Neuronal stem cell (in vitro differentiated cells): ENCODE measurements around the gene EGLN2.
"Not testable (repeated sequence)": the region's sequence is repeated elsewhere in the genome, so short reads cannot be mapped to it uniquely, and the experiment has no call there.

Source experiments
- DNase-seq: peaks from one replicate; pipeline ENCODE4 v3.0.0-alpha.2; 2013; ENCODE audit warnings: low spot score
- H2AFZ ChIP-seq: one replicate; pipeline ENCODE4 v1.6.1; 2013; ENCODE audit warnings: mild to moderate bottlenecking, low read length, inconsistent platforms
- H2AK5ac ChIP-seq: 2 replicates; pipeline ENCODE4 v1.6.1; 2013; ENCODE audit warnings: low read depth, mild to moderate bottlenecking, inconsistent platforms, low read length, moderate library complexity, mixed read lengths
- H2BK120ac ChIP-seq: 2 replicates; pipeline ENCODE4 v1.6.1; 2013; ENCODE audit warnings: low read depth, mild to moderate bottlenecking, inconsistent platforms, low read length, moderate library complexity, mixed read lengths
- H2BK12ac ChIP-seq: one replicate; pipeline ENCODE4 v1.6.1; 2013; ENCODE audit warnings: low read length, inconsistent platforms
- H2BK15ac ChIP-seq: 2 replicates; pipeline ENCODE4 v1.6.1; 2013; ENCODE audit warnings: mild to moderate bottlenecking, low read length, inconsistent platforms, mixed read lengths
- H2BK5ac ChIP-seq: one replicate; pipeline ENCODE4 v1.6.1; 2013; ENCODE audit warnings: inconsistent platforms, mild to moderate bottlenecking, low read length, moderate library complexity
- H3K14ac ChIP-seq: one replicate; pipeline ENCODE4 v1.6.1; 2013; ENCODE audit warnings: low read length, inconsistent platforms
- H3K18ac ChIP-seq: 2 replicates; pipeline ENCODE4 v1.6.1; 2013; ENCODE audit warnings: low read length, inconsistent platforms
- H3K23ac ChIP-seq: 2 replicates; pipeline ENCODE4 v1.6.1; 2013; ENCODE audit warnings: low read depth, mild to moderate bottlenecking, mixed read lengths, low read length, inconsistent platforms; ENCODE audit not compliant: poor library complexity
- H3K27ac ChIP-seq: replicated peaks from 3 replicates; pipeline ENCODE4 v1.5.1; 2013; ENCODE audit warnings: low read length, inconsistent platforms
- H3K27me3 ChIP-seq, 3 experiments: 2 replicates each; pipeline ENCODE4 v1.6.1; 2013; ENCODE audit warnings: low read length in 3 of 3, mild to moderate bottlenecking in 2 of 3, inconsistent platforms in 1 of 3, low read depth in 1 of 3, mixed read lengths in 1 of 3, moderate library complexity in 1 of 3; ENCODE audit not compliant: control insufficient read depth in 3 of 3, insufficient read depth in 3 of 3
- H3K36me3 ChIP-seq, 2 donors: replicated peaks in 1 of 2; 2 replicates each; pipeline ENCODE4 v1.6.1; 2013; ENCODE audit warnings: low read length in 2 of 2; ENCODE audit not compliant: control insufficient read depth in 2 of 2, insufficient read depth in 2 of 2
- H3K4ac ChIP-seq: 2 replicates; pipeline ENCODE4 v1.6.1; 2013; ENCODE audit warnings: inconsistent platforms, mild to moderate bottlenecking, low read length, moderate library complexity
- H3K4me1 ChIP-seq, 2 donors: 1 replicate in 1 of 2; 2 replicates in 1 of 2; pipeline ENCODE4 v1.6.1; 2013; ENCODE audit warnings: low read length in 2 of 2, low read depth in 1 of 2; ENCODE audit not compliant: control insufficient read depth in 2 of 2, insufficient read depth in 1 of 2
- H3K4me2 ChIP-seq: one replicate; pipeline ENCODE4 v1.6.1; 2013; ENCODE audit warnings: mild to moderate bottlenecking, low read length, inconsistent platforms; ENCODE audit not compliant: insufficient read depth, poor library complexity, severe bottlenecking
- H3K4me3 ChIP-seq, 2 donors: 2 replicates each; pipeline ENCODE4 v1.5.1; 2013; ENCODE audit warnings: low read length in 2 of 2, mild to moderate bottlenecking in 2 of 2, inconsistent platforms in 1 of 2, moderate library complexity in 1 of 2
- H3K79me1 ChIP-seq: one replicate; pipeline ENCODE4 v1.6.1; 2013; ENCODE audit warnings: low read depth, mild to moderate bottlenecking, inconsistent platforms, low read length, moderate library complexity
- H3K9ac ChIP-seq: one replicate; pipeline ENCODE4 v1.6.1; 2013; ENCODE audit warnings: mild to moderate bottlenecking, low read depth, low read length, inconsistent platforms; ENCODE audit not compliant: poor library complexity
- H3K9me3 ChIP-seq, 2 donors: replicated peaks in 1 of 2; 2 replicates each; pipeline versions ENCODE3 to v1.6.1; 2013; ENCODE audit warnings: low read length in 2 of 2, mild to moderate bottlenecking in 2 of 2, inconsistent platforms in 1 of 2, low read depth in 1 of 2, mixed read lengths in 1 of 2, moderate library complexity in 1 of 2; ENCODE audit not compliant: control insufficient read depth in 2 of 2, insufficient read depth in 1 of 2
- H4K8ac ChIP-seq: one replicate; pipeline ENCODE4 v1.6.1; 2013; ENCODE audit warnings: low read depth, mild to moderate bottlenecking, inconsistent platforms, low read length, moderate library complexity
- H4K91ac ChIP-seq: one replicate; pipeline ENCODE4 v1.6.1; 2013; ENCODE audit warnings: low read length, low read depth, mild to moderate bottlenecking, inconsistent platforms; ENCODE audit not compliant: poor library complexity
- WGBS, 2 donors: extraction: QIAGEN DNeasy Blood & Tissue Kit; methylation state at CpG; one replicate each; pipeline ENCODE4 v1.1.7; 2013; ENCODE audit warnings: missing lambda C conversion rate in 2 of 2, mixed read lengths in 1 of 2; ENCODE audit not compliant: insufficient read length in 2 of 2, insufficient replicate concordance in 1 of 2; ENCODE audit errors: extremely low coverage in 2 of 2; 5-methylcytosine and 5-hydroxymethylcytosine counted together

Gene EGLN2

DNA sequence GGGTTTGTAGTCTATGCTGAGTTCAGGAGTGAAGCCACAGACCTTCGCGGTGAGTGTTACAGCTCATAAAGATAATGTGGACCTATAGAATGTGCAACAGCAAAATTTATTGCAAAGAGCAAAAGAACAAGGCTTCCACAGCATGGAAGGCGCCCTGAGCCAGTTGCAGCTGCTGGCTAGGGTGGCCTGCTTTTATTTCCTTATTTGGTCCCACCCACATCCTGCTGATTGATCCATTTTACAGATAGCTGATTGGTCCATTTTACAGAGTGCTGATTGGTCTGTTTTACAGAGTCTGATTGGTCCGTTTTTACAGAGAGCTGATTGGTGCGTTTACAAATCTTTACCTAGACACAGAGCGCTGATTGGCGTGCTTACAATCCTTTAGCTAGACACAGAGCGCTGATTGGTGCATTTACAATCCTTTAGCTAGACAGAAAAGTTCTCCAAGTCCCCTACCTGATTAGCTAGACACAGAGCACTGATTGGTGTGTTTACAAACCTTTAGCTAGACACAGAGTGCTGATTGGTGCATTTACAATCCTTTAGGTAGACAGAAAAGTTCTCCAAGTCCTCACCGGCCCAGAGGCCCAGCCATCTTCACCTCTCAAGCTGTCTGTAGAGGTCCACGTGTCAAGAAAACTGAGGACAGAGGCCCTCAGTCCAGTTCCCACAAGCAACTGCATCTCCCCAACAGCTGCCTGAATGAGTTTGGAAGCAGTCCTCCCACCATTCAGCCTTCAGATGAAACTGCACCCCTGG, 27.7 kb upstream of the EGLN2 start:
- H3K36me3 ChIP-seq = peaks cover 1 to 26% of the 10 kb centered on the region in 2 donors
- not testable (repeated sequence) for H2AFZ ChIP-seq, H3K9ac ChIP-seq, H3K18ac ChIP-seq, H4K8ac ChIP-seq, H3K4ac ChIP-seq, H3K23ac ChIP-seq, H3K79me1 ChIP-seq, H3K4me2 ChIP-seq, H2BK15ac ChIP-seq, H3K4me3 ChIP-seq, H4K91ac ChIP-seq, H2BK5ac ChIP-seq, H3K4me1 ChIP-seq, DNase-seq, H3K27me3 ChIP-seq, H3K27ac ChIP-seq, H2AK5ac ChIP-seq, H2BK120ac ChIP-seq, H3K9me3 ChIP-seq, H2BK12ac ChIP-seq, H3K14ac ChIP-seq
- no CpG with 5 or more reads among the region's 10 CpGs for WGBS, 2 donors

GRCh38 chr19:40774916-40775631, 23.9 kb upstream of the EGLN2 start, which contains the start of gene MIA:
TSS of gene MIA (plus strand) at chr19:40775521. CDS start at chr19:40775543, 22 bp downstream.
- H3K9me3 ChIP-seq = peaks cover 0 to 5% of the 10 kb centered on the region in 2 donors
- no peak within 1 kb of the TSS for H3K4me2 ChIP-seq
- H3K4me3 ChIP-seq = no peak within 1 kb of the TSS
- no peak within 1 kb of the TSS for H3K23ac ChIP-seq
- H3K14ac ChIP-seq = no peak within 1 kb of the TSS
- no peak within 1 kb of the TSS for H2BK5ac ChIP-seq
- H3K4me1 ChIP-seq = peaks cover 0 to 6% of the 10 kb centered on the region in 2 donors
- no peak within 1 kb of the TSS for H2BK15ac ChIP-seq
- no peak within 1 kb of the TSS for H2BK12ac ChIP-seq
- H3K27me3 ChIP-seq = no peaks in the 10 kb centered on the region
- H2AFZ ChIP-seq = peak within 1 kb of the TSS; percentile 19
- DNase-seq = no peak
- no peak within 1 kb of the TSS for H3K9ac ChIP-seq
- WGBS, 2 donors = no CpG with 5 or more reads among the region's 9 CpGs
- H3K27ac ChIP-seq = no peak within 1 kb of the TSS
- no peak within 1 kb of the TSS for H3K4ac ChIP-seq
- no peak within 1 kb of the TSS for H4K91ac ChIP-seq
- H2AK5ac ChIP-seq = peak within 1 kb of the TSS; percentile 92
- no peak within 1 kb of the TSS for H4K8ac ChIP-seq
- no peak within 1 kb of the TSS for H2BK120ac ChIP-seq
- H3K18ac ChIP-seq = peak within 1 kb of the TSS; percentile 7
- peaks cover 1 to 4% of the 10 kb centered on the region in 2 donors for H3K36me3 ChIP-seq
- no peaks in the 10 kb centered on the region for H3K79me1 ChIP-seq

DNA sequence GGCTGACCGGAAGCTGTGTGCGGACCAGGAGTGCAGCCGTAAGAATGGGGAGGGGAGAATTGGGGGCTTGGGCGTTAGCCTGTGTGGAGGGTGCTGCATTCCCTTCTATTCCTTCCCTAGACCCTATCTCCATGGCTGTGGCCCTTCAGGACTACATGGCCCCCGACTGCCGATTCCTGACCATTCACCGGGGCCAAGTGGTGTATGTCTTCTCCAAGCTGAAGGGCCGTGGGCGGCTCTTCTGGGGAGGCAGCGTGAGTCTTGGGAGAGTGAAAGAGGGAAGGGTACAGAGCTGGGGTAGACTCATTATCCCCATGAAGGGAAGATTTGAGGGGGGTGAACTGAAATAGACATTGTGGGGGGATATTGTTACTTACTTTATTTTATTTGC, 23.4 kb upstream of the EGLN2 start:
- no CpG with 5 or more reads among the region's 10 CpGs for WGBS, 2 donors
- Histone ChIP-seq H3K27me3 (no peaks in the 10 kb centered on the region), H2AFZ (peak overlapping the region; percentile 19)

DNA sequence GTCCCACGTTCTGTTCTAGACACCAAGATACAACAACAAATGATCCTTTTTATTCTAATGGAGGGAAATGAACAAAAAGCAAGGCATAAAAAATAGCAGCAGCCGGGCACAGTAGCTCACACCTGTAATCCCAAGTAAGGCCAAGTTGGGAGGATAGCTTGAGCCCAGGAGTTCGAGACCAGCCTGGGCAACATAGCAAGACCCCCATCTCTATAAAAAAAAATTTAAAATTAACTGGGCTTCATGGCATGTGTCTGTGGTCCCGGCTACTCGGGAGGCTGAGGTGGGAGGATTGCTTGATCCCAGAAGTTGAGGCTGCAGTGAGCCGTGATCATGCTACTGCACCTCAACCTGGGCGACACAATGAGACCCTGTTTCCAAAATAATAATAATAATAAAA, 22.6 kb upstream of the EGLN2 start:
- no peak overlapping the region for H3K4me3 ChIP-seq
- H3K36me3 ChIP-seq = peaks cover 0 to 1% of the 10 kb centered on the region in 2 donors
- H3K9ac ChIP-seq = no peak overlapping the region
- H3K4me2 ChIP-seq = no peak overlapping the region
- no peak overlapping the region for H2BK120ac ChIP-seq
- H2AFZ ChIP-seq = no peak overlapping the region
- H4K8ac ChIP-seq = no peak overlapping the region
- H3K18ac ChIP-seq = no peak overlapping the region
- no peak overlapping the region for H2BK15ac ChIP-seq
- H3K79me1 ChIP-seq = no peaks in the 10 kb centered on the region
- peaks cover 0 to 6% of the 10 kb centered on the region in 2 donors for H3K4me1 ChIP-seq
- H2BK5ac ChIP-seq = no peak overlapping the region
- H4K91ac ChIP-seq = no peak overlapping the region
- WGBS, 2 donors = no CpG with 5 or more reads among the region's 7 CpGs
- H3K27me3 ChIP-seq = no peaks in the 10 kb centered on the region
- H2BK12ac ChIP-seq = no peak overlapping the region
- no peaks in the 10 kb centered on the region for H3K9me3 ChIP-seq
- no peak overlapping the region for H3K27ac ChIP-seq
- no peak overlapping the region for H3K23ac ChIP-seq
- H3K4ac ChIP-seq = no peak overlapping the region
- no peak overlapping the region for H3K14ac ChIP-seq
- DNase-seq = no peak
- no peak overlapping the region for H2AK5ac ChIP-seq

More for the DNA sequence above, 23.4 kb upstream of the EGLN2 start:
- H3K23ac ChIP-seq = no peak overlapping the region
- H2AK5ac ChIP-seq = peak overlapping the region; percentile 92
- no peak overlapping the region for H4K8ac ChIP-seq
- H3K4me1 ChIP-seq = peaks cover 0 to 6% of the 10 kb centered on the region in 2 donors
- H3K18ac ChIP-seq = peak overlapping the region; percentile 7
- no peaks in the 10 kb centered on the region for H3K79me1 ChIP-seq
- no peak overlapping the region for H3K9ac ChIP-seq
- H2BK12ac ChIP-seq = no peak overlapping the region
- no peak overlapping the region for H2BK15ac ChIP-seq
- H3K27ac ChIP-seq = no peak overlapping the region
- no peak for DNase-seq
- peaks cover 0 to 5% of the 10 kb centered on the region in 2 donors for H3K9me3 ChIP-seq
- peaks cover 1 to 4% of the 10 kb centered on the region in 2 donors for H3K36me3 ChIP-seq
- H3K14ac ChIP-seq = no peak overlapping the region
- H3K4me3 ChIP-seq = no peak overlapping the region
- no peak overlapping the region for H2BK5ac ChIP-seq
- no peak overlapping the region for H4K91ac ChIP-seq
- H3K4ac ChIP-seq = no peak overlapping the region
- no peak overlapping the region for H2BK120ac ChIP-seq
- H3K4me2 ChIP-seq = no peak overlapping the region
